Adrenal gland (tissue), 12 donors: Measurements from ENCODE around the gene UBR3. TPM values are rescaled to one million over a fixed set of nuclear protein-coding genes. Genes with fewer than 3 reads are reported as not detected.

Experiments
- DNase-seq, 7 donors: peaks; one replicate each; pipeline ENCODE4 v3.0.0-alpha.2; 2019 to 2020
- H3K27ac ChIP-seq, 5 donors: fragments of 200-600 bp; sonication (generic) in 4 of 5; 1 replicate in 3 of 5; 2 replicates in 2 of 5; pipeline versions ENCODE4 v1.5.1 to v1.8.0; 2016 to 2020; ENCODE audit warnings: mild to moderate bottlenecking in 1 of 5
- H3K27me3 ChIP-seq: fragments of 200-600 bp; 2 replicates; pipeline ENCODE4 v1.8.0; 2021
- H3K36me3 ChIP-seq, 2 donors: fragments of 200-600 bp; replicated peaks in 1 of 2; 1 replicate in 1 of 2; 2 replicates in 1 of 2; pipeline versions ENCODE4 v1.5.1 to v1.8.0; 2018 to 2022
- H3K4me1 ChIP-seq, 2 donors: fragments of 200-600 bp; replicated peaks in 1 of 2; 1 replicate in 1 of 2; 2 replicates in 1 of 2; pipeline versions ENCODE4 v1.5.1 to v1.8.0; 2018 to 2021
- H3K4me3 ChIP-seq, 4 donors: fragments of 200-600 bp; sonication (generic) in 3 of 4; one replicate each; pipeline ENCODE4 v1.5.1; 2016 to 2018
- H3K9me3 ChIP-seq, 3 donors: fragments of 200-600 bp; sonication (generic) in 1 of 3; replicated peaks in 1 of 3; 1 replicate in 2 of 3; 2 replicates in 1 of 3; pipeline versions ENCODE4 v1.5.1 to v1.8.0; 2016 to 2021
- CTCF ChIP-seq, 6 experiments: fragments of 450-650 bp in 4 of 6; fragments of 200-600 bp in 2 of 6; sonication (generic) in 1 of 6; IDR thresholded peaks; 1 replicate in 5 of 6; 2 replicates in 1 of 6; pipeline versions ENCODE4 v1.5.1 to v1.8.0; 2016 to 2021; ENCODE audit warnings: antibody characterized with exemption in 6 of 6, mild to moderate bottlenecking in 2 of 6, moderate library complexity in 1 of 6
- POLR2A ChIP-seq, 2 donors: fragments of 450-650 bp; IDR thresholded peaks; one replicate each; pipeline ENCODE4 v1.6.1; 2017; ENCODE audit warnings: antibody characterized with exemption in 2 of 2, mild to moderate bottlenecking in 2 of 2, moderate library complexity in 1 of 2
- WGBS, 4 donors: extraction: QIAGEN DNeasy Blood & Tissue Kit in 2 of 4; methylation state at CpG; one replicate each; pipeline versions ENCODE4 v1.1.5 to v1.1.7; 2013 to 2017; 5-methylcytosine and 5-hydroxymethylcytosine counted together
- intact Hi-C, 2 donors: fragments of 100-400 bp; cut with DNase I; formaldehyde crosslinking; loops; one replicate each; pipeline versions ENCODE4 v1.14.1 to v1.15.0; 2022 to 2023
- polyA plus RNA-seq, 3 donors: library from polyadenylated mRNA; stranded (reverse); fragments of 200-250 nt in 2 of 3; fragments of 350-450 nt in 1 of 3; fragmentation: Illumina TruSeq in 1 of 3; extraction: RNeasy Lipid Tissue Mini Kit (QIAGEN cat#74804) in 1 of 3; gene quantifications; one replicate each; pipeline ENCODE4 v1.2.3, GENCODE V29; 2013 to 2014
- total RNA-seq, 9 donors: library from RNA; depleted of rRNA in 4 of 9; stranded (reverse); fragments of >200 nt in 4 of 9; fragments of 120-200 nt in 1 of 9; fragmentation: NEBNext Ultra II Directional in 1 of 9; extraction: Animal tissue kit (Norgen Biotek cat#: 25700) in 1 of 9; gene quantifications; one replicate each; pipeline versions ENCODE4 v1.1.0 to v1.2.4, GENCODE V29; 2013 to 2023
- donor health status: healthy with polysubstance abuse.
- donor health status: Bipolar disorder and iron deficiency.
- donor health status: DM: yes; HTN: yes; CAD: no.
- donor health status: DM: no; HTN: no; CAD: no.
- donor health status: DM: no; HTN: no; CAD: no.
- donor health status: DM: yes; HTN: yes; CAD: no.

Gene UBR3
- total and polyA plus RNA-seq, 12 donors: 25.5 to 85.7 (median 62.8) TPM

- Histone ChIP-seq H3K36me3 (no peaks in the 10 kb centered on the region), H3K9me3 (no peaks in the 10 kb centered on the region), H3K27me3 (no peaks in the 10 kb centered on the region), H3K4me1 (peaks cover 13 to 31% of the 10 kb centered on the region in 2 donors), H3K4me3 (no peak overlapping the region), H3K27ac (no peak overlapping the region)
- WGBS, 4 donors: 89 to 100% (median 93%) methylated on average over 1 of the region's 1 CpG
- intact Hi-C loops: no loop called here
- no peak for DNase-seq
- TF ChIP-seq POLR2A (IDR thresholded peaks at IDR 0.05) (no peak), CTCF (IDR thresholded peaks at IDR 0.05) (no peak)
These were observed 187.5 kb downstream of the UBR3 start for GRCh38 chr2:170014769-170015168.

- H3K4me3 ChIP-seq: no peak overlapping the region
- no peaks in the 10 kb centered on the region for H3K27me3 ChIP-seq
- intact Hi-C loops: no loop called here
- H3K9me3 ChIP-seq: no peaks in the 10 kb centered on the region
- peak; percentile 26 to 78 (median 43) for DNase-seq
- H3K36me3 ChIP-seq: no peaks in the 10 kb centered on the region
- TF ChIP-seq CTCF (IDR thresholded peaks at IDR 0.05) (no peak), POLR2A (IDR thresholded peaks at IDR 0.05) (no peak)
- 56 to 63% (median 61%) methylated on average over 4 of the region's 4 CpGs for WGBS, 4 donors
- peak overlapping the region in 4 of 5 donors; percentile 29 to 57 (median 50) for H3K27ac ChIP-seq
- peaks cover 13 to 38% of the 10 kb centered on the region in 2 donors for H3K4me1 ChIP-seq
These were observed 190.7 kb downstream of the UBR3 start for GRCh38 chr2:170017860-170018532.

GRCh38 chr2:170019060-170019805 lies 192.0 kb downstream of the UBR3 start:
- no peak for DNase-seq
- Histone ChIP-seq H3K27ac (peak overlapping the region in 2 of 5 donors; percentile 13 to 56), H3K9me3 (no peaks in the 10 kb centered on the region), H3K4me1 (peaks cover 13 to 31% of the 10 kb centered on the region in 2 donors), H3K36me3 (no peaks in the 10 kb centered on the region), H3K4me3 (no peak overlapping the region), H3K27me3 (no peaks in the 10 kb centered on the region)
- 96 to 98% (median 97%) methylated on average over 5 of the region's 5 CpGs for WGBS, 4 donors
- intact Hi-C loops: no loop called here
- no peak for TF ChIP-seq POLR2A (IDR thresholded peaks at IDR 0.05)
- TF ChIP-seq CTCF (IDR thresholded peaks at IDR 0.05): no peak

- WGBS, 4 donors: 35 to 53% (median 45%) methylated on average over 1 of the region's 1 CpG
- Histone ChIP-seq H3K36me3 (no peaks in the 10 kb centered on the region), H3K4me3 (no peak overlapping the region), H3K4me1 (peaks cover 13 to 31% of the 10 kb centered on the region in 2 donors), H3K9me3 (no peaks in the 10 kb centered on the region), H3K27ac (no peak overlapping the region), H3K27me3 (no peaks in the 10 kb centered on the region)
- no peak for DNase-seq
- no peak for TF ChIP-seq CTCF (IDR thresholded peaks at IDR 0.05)
- no peak for TF ChIP-seq POLR2A (IDR thresholded peaks at IDR 0.05)
- intact Hi-C loops: no loop called here
These were observed 193.5 kb downstream of the UBR3 start for GRCh38 chr2:170020777-170021176.
